Activated effector memory CD4-positive, alpha-beta T cell treated with Interleukin-2 at 50 U/mL for 16 hours (primary cell): ENCODE data around the gene CENPF.
"Not testable (repeated sequence)": the region's sequence is repeated elsewhere in the genome, so short reads cannot be mapped to it uniquely, and the experiment has no call there.

Source experiments
- DNase-seq: peaks from one replicate; pipeline ENCODE4 v3.0.0-alpha.2; 2020

CENPF gene

DNA sequence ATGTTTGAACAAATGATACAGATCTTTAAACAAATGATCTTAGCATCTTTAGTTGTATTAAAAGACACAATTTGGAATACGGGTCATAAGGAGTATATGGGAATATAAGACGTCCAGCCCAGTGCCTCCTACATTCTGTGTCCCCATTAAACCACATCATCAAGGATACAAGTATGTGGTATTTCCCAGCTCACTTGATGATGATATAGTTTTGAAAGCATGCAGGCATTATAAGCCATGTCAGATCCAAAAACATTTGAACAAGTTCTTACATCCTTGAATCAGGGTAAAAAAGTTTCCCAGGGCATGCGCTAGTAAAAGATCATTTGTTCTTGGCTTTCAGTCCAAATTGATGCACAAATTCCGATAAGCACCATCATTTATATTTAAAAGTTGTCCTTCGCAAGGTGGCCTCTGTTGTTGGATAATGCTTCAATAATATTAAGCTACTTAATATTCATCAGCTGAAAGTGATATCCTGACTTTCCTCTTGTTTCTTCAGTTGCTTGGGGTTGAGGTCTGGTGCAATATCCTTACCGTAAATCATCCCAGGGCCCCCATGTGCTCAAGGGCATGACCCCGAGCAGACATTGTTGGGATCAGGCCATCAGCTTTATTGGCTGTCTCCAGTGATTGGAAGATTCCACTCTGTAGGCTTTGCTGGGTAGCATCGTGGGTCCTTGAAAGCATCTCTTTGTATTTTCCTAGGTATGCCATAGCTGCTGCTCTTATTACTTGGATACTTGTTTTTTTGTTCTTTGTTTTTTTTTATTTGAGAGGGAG, 61.8 kb downstream of the CENPF start:
- no peak for DNase-seq

- DNase-seq, result no peak
Observed at GRCh38 chr1:214665606-214666110, 62.7 kb downstream of the CENPF start.

DNA sequence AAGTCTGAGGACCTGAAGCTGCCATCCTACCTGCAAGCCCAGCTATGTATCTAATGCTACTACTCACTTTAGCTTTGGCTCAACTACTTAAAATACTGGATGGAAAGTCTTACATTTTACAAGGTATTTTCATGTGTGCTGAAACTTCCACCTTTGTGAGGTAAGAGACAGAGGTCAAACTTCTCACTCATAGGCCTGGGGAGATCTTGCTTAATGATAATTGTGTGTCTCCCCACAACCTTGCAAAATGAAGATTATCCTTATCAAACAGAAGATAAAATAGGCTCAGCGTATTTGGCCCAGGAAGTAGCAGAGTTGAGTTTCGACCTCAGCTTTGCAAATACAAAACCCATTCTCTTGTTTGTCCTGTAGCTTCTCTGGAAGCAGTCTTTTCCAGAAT, 63.7 kb downstream of the CENPF start:
- no peak for DNase-seq

DNA sequence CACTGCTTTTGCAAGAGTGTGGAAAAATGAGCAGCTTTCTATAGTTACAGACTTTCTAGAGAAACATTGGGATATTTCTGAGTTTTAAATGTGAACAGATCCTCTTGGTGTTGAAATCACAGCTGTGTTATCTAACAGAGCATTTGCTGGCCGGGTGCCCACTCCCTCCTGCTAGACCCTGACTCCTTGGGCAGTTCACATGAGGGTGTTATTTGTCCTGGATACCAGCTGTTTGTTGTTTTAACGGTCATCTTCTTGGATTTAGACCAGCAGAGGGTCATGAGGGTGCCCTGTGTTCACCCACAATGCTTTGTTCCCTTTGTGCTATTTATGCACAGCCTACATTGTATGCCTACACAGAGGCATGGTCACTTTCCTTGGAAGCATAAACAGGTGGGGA, 67.1 kb downstream of the CENPF start:
- no peak for DNase-seq

DNA sequence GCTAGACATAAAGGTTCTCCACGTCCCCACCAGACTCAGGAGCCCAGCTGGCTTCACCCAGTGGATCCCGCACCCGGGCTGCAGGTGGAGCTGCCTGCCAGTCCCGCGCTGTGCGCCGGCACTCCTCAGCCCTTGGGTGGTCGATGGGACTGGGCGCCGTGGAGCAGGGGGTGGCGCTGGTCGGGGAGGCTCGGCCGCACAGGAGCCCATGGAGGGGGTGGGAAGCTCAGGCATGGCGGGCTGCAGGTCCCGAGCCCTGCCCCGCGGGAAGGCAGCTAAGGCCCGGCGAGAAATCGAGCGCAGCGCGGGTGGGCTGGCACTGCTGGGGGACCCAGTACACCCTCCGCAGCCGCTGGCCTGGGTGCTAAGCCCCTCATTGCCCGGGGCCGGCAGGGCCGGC, 70.0 kb downstream of the CENPF start:
- not testable (repeated sequence) for DNase-seq

- DNase-seq, result no peak
Observed at GRCh38 chr1:214673576-214673975, 70.6 kb downstream of the CENPF start.

DNA sequence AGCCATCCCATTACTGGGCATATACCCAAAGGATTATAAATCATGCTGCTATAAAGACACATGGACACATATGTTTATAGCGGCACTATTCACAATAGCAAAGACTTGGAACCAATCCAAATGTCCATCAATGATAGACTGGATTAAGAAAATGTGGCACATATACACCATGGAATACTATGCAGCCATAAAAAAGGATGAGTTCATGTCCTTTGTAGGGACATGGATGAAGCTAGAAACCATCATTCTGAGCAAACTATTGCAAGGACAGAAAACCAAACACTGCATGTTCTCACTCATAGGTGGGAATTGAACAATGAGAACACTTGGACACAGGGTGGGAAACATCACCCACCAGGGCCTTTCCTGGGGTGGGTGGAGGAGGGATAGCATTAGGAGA, 72.5 kb downstream of the CENPF start:
- not testable (repeated sequence) for DNase-seq

- DNase-seq, result no peak
Observed at GRCh38 chr1:214676747-214677146, 73.8 kb downstream of the CENPF start.

DNA sequence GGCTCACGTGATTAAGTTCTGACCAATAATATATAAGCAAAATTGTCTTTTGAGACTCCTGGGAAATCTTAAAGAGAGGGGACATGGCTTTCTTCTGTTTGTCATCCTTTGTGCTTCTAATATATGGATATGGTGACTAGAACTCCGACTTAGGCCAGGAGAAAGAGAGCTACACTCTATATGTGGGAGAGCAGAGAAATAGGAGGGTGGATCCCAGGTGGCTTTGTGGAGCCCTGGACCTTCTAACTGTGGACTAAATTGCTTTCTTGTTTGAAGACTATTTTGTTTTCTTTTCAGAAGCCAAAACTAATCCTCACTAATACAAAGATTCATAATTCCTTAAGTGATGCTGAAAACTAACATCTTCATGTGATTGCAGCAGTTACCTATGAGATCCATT, 75.0 kb downstream of the CENPF start:
- no peak for DNase-seq

DNA sequence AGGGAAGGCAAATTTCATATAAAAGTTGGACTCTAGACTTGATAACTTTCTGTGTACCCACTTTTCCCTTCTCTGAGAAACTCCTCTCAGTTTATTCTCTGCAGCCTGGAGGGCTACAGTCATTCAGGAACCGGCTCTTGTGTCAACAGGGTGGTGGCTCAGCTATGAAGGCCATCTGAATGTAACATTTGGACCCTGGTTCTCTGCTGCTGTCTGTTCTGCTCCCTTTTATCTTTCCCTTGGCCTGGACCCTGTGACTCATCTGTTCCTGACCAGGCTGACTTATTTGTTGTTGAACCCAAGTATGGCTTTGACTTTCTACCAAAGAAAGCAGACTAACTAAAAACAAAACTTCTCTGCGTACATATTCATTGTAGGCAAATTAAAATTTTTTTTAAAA, 75.4 kb downstream of the CENPF start:
- no peak for DNase-seq

DNA sequence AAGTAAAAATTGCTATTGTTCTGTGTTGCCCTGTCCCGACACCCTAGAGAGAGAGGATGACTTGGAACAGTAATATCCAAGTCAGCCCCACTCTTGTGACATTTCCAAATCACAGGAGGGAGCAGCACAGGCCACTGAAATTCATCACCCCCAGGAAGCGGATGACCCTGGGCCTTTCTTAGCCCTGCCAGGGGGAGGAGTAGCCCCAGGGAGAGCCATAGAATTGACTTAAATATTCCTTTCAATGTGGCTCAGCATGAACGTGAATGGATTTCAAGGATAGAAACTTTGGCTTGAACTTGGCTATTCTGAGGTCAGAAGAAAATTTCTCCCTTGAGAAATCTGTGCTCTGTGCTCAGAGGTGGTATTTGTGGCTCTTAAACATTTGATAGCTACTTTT, 80.6 kb downstream of the CENPF start:
- no peak for DNase-seq

DNA sequence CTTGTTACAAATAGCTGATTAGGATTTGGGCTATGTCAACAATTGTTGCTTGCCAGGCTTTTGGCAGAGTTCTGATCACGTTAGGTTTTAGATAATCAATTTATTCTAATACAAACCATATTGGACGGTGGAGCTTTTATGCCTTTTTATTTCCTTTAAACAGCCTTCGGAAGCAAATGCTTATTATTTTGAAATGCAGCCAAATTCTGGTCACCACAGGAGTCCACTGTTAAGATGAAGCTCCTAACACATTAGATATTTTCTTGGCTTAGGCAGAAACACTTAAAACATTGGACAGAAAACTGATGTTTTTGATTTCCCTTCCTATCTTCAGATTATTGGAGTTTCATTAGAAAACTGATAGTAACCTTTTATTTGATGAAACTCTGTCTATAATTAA, 82.9 kb downstream of the CENPF start:
- DNase-seq, result no peak

DNA sequence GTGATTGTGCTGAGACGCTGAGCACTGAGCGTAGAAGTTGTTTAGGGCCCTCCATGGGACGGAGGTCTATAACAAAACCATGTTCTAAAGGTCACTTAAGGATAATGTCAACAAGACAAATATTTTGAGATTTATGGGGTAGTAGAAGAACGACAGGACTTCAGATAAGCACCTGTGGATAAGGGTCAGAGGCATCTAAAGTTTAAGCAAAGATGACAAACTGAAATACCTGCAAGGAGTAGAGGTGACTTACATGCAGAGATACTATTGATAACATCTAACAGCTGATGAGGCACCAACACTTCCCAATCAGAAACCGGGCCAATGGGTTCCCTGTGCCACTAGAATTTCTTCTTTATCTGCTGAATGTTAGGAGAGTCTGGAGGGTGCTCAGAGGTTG, 83.5 kb downstream of the CENPF start:
- DNase-seq, result no peak

- DNase-seq, result no peak
Observed at GRCh38 chr1:214688891-214689290, 85.9 kb downstream of the CENPF start.

GRCh38 chr1:214694769-214695168, 91.8 kb downstream of the CENPF start:
- no peak for DNase-seq

DNA sequence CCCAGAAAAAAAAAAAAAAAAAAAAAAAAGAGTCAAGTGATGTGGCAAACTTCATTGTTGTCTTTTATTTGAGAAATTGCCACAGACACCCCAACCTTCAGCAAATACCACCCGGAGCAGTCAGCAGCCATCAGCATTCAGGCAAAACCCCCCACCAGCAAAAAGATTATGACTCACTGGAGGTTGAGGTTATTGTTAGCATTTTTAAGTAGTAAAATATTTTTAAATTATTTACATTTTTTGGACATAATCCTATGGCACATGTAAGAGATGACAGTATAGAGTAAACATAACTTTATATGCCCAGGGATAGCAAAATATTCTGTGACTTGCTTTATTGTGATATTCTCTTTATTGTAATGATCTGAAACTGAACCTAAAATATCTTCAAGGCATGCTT, 95.6 kb downstream of the CENPF start:
- DNase-seq, result no peak

- DNase-seq, result no peak
Observed at GRCh38 chr1:214700437-214700836, 97.4 kb downstream of the CENPF start.

- DNase-seq, result no peak
Observed at GRCh38 chr1:214702556-214702955, 99.6 kb downstream of the CENPF start.

GRCh38 chr1:214707306-214708087, 104.5 kb downstream of the CENPF start:
- no peak for DNase-seq

GRCh38 chr1:214708321-214708955, 105.4 kb downstream of the CENPF start:
- no peak for DNase-seq

- no peak for DNase-seq
Observed at GRCh38 chr1:214709241-214709640, 106.2 kb downstream of the CENPF start.

DNA sequence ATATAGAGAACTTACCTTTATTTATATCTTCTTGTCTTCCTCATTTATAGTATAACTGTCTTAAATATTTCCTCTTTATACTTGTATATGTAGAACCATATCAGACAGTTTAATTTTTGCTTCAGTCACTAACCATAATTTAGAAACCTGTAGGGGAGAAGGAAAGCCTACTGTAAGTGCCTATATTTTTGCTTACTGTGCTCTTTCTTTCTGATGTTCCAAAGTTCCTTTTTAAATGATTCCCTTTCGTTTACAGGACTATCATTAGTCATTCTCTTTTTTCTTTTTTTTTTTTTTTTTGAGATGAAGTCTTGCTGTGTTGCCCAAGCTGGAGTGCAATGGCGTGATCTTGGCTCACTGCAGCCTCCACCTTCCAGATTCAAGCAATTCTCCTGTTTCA, 109.7 kb downstream of the CENPF start:
- DNase-seq, result no peak
